ENCODE measurements around the gene RBM19.

The RBM19 gene

GRCh38 chr12:113796852-113797534, 169.1 kb downstream of the RBM19 start:
- no peak for TF ChIP-seq CTCF (IDR thresholded peaks at IDR 0.05)

DNA sequence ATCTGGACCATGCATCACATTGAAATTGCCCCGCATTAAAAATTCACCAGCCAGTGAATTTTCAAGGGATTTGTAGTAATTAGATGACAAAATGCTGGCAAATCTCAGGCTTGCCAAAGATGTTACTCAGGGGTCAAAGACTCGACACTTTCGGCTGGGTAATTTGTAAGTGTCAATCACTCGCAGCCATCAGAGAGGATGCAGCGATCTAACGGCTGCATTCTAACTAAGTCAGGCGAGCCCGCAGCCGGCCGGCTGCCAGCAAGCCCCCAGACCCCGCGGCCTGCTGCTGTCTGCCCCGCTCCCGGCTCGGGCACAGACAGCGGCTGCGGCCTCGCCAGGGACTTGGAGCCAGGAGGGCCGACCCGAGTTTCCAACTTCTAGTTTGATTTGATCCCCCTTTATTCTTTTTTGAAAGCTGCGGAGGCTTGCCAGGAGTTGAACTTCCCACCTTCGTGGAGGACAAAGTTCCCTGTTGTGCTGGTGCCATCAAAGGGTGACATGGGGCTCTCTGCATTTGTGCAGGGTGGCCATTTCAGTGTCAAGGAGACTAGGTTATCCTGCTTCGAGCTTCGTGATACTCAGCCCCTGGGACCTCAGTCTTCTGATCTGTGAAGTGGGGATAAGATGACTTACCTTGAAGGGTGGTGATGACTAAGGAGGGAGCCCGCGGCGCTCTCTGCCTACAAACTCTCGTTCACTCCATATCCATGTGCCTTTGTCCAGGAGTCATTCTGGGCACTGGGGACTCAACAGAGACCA, 169.9 kb downstream of the RBM19 start:
- TF ChIP-seq CTCF (IDR thresholded peaks at IDR 0.05): no peak

DNA sequence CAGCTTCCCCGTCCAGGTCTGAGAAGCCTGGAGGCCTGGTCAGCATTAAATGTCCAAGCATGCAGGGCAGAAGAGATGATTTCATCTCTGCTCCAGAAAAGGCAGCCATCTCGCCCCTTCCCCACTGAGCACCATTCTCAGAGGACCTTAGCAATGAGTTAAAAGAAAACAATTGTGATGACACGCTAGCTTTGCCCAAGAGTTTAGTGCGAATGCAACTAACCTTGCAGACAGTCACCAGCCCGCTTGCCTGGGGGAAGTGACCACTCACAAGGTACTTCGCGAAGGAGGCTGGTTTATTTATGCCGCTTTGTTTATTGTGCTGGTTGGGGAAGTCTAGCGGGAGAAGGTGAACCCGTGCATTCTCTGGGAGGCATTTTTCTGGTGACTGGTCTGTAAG, 170.7 kb downstream of the RBM19 start:
- TF ChIP-seq CTCF (IDR thresholded peaks at IDR 0.05): no peak

DNA sequence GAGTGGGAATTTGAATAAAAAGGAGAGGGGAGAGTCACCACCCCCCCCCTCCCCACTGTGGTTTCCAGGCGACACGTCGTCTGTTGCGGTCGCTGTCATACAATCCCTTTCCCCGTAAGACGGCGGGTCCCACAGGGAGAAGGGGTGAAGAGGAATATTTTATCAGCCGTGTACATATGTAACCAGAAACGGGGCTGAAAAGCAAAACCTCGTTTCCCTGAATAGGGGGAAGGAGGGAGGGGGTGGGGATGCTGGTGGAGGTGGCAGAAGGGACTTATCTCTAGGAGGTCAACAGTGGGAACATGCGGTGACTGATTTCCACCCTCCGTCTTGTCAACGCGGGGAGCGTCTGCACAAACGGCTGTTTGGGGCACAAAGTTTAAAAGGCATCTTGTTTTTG, 171.4 kb downstream of the RBM19 start:
- TF ChIP-seq CTCF (IDR thresholded peaks at IDR 0.05): no peak

DNA sequence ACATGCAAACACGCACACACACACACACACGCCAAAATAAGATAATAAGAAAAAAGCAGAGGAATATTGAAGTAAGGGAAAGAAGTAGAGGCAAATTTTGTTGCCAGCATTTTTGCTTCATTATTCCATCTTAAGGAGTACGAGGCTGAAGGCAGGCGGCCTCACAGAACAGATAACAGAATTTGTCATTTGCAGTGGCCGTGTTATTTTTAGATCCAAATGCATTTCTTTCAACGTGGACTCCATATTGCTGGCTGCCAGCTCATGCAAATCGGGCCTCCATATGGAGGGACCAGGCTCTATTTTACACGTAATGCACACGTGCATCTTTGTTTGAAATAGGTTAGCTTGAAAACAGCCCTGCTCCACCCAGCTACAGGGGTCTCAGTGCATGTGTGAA, 172.9 kb downstream of the RBM19 start:
- TF ChIP-seq CTCF (IDR thresholded peaks at IDR 0.05): no peak

DNA sequence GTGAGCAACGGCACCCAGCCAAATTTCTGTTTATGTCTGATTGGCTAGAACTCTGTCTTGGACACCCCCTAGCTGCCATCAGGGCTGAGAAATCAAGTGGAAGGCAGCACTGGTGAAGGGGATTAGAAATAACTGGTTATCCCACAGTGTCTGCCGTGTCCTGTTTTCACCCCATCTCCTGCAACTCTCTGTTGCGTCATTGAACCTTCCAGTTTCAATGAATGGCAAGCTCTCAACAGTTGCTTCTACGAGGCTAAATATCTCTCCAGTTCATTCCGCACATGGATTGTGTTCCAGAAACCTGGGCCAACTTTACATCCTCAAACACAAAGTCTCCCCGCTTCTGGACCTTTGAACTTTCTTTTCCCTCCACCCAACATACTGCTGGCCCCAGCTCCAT, 173.7 kb downstream of the RBM19 start:
- no peak for TF ChIP-seq CTCF (IDR thresholded peaks at IDR 0.05)

GRCh38 chr12:113788020-113788856, 177.9 kb downstream of the RBM19 start:
- TF ChIP-seq CTCF (IDR thresholded peaks at IDR 0.05): no peak

Measured in LNCAP (cell line).